CMK (cell line): ENCODE results near the gene CST7.
"Not testable (repeated sequence)": the region's sequence is repeated elsewhere in the genome, so short reads cannot be mapped to it uniquely, and the experiment has no call there.

Source experiments
- DNase-seq: peaks from one replicate; pipeline ENCODE4 v3.0.0-alpha.2; 2010; ENCODE audit warnings: low read depth

The CST7 gene

GRCh38 chr20:24929867-24930723 lies 19.0 kb upstream of the CST7 start:
- not testable (repeated sequence) for DNase-seq

DNA sequence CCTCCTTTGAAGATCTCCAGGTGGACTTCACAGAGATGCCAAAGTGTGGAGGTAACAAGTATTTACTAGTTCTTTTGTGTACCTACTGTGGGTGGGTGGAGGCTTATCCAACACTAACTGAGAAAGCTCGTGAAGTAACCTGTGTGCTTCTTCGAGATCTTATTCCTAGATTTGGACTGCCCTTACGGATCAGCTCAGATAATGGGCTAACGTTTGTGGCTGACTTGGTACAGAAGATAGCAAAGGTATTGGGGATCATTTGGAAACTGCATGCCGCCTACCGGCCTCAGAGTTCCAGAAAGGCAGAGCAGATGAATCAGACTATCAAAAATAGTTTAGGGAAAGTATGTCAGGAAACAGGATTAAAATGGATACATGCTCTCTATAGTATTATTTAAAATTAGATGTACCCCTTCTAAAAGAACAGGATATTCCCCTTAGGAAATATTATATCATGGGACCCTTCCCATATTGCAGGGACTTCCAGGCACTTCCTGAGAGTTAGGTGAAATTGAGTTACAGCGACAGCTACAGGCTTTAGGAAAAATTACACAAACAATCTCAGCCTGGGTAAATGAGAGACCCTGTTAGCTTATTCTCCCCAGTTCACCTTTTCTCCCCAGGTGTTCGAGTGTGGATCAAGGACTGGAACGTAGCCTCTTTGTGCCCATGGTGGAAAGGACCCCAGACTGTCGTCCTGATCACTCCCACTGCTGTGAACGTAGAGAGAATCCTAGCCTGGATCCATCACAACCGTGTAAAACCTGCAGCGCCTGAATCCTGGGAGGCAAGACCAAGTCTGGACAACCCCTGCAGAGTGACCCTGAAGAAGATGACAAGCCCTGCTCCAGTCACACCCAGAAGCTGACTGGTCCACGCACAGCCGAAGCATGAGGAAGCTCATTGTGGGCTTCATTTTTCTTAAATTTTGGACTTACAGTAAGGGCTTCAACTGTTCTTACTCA lies 18.1 kb upstream of the CST7 start:
- DNase-seq: not testable (repeated sequence)

GRCh38 chr20:24931893-24932292 lies 17.2 kb upstream of the CST7 start:
- DNase-seq: not testable (repeated sequence)

- DNase-seq: no peak
These were observed 15.7 kb upstream of the CST7 start for GRCh38 chr20:24933266-24933908.

DNA sequence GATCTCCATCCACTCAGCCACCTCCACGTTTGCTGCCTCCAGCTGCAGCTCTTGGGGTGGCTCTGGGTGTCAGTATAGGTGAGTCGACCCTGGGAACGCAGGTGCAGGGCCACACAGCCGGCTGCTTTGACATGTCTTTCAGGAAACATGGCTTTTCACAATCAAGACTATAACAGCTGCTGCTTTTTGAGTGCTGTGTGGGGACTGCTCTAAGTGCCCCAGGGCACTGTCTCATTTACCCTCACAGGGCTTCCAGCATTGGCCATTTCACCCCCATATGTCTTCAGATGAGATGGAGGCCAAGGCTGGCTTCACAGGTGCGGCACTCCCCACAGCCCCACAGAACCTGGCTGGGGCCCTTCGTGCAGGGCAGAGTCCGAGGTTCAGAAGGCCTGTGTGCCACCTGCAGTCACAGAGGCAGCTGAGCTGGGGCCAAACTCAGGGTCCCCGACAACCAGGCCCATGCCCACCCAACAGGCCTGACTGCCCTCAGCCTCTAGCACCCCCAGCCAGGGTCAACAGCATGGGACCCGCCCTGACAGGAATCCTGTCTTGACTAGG lies 14.9 kb upstream of the CST7 start:
- no peak for DNase-seq

- no peak for DNase-seq
These were observed 14.4 kb upstream of the CST7 start for GRCh38 chr20:24934716-24935115.

GRCh38 chr20:24935140-24935539 lies 13.9 kb upstream of the CST7 start:
- no peak for DNase-seq

DNA sequence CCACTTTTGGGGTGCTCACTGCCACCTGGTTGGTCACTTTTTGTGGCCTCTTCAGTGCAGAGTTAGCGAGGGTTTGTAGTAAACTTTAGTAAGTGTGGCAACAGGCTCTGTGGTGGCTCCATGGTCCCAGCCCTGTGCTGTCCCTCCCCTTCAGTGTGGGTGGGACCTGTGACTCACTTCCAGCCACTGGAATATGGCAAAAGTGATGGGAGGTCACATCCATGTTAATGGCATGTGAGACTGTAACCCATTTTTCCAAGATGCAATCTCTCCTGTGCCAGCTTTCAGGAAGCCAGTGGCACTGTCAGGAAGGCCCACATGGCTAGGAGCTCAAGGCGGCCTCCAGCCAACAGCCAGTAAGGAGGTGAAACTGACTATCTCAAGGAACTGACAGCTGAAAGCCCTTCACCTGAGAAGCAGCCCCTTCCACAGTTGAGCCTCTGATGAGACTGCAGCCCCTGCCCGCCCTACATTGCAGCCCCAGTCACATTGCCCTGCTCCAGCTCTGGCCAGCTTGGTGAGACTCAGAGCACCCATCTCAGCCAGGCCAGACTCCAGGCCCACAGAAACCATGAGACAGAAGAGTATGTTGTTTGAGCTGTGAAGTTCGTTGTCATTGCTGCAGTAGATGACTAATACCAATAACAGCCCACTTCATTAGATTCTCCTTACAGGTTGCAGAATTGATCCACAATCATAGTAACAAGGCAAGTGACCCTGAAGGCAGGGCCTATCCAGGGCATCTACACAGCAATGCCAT lies 13.1 kb upstream of the CST7 start:
- DNase-seq: no peak

DNA sequence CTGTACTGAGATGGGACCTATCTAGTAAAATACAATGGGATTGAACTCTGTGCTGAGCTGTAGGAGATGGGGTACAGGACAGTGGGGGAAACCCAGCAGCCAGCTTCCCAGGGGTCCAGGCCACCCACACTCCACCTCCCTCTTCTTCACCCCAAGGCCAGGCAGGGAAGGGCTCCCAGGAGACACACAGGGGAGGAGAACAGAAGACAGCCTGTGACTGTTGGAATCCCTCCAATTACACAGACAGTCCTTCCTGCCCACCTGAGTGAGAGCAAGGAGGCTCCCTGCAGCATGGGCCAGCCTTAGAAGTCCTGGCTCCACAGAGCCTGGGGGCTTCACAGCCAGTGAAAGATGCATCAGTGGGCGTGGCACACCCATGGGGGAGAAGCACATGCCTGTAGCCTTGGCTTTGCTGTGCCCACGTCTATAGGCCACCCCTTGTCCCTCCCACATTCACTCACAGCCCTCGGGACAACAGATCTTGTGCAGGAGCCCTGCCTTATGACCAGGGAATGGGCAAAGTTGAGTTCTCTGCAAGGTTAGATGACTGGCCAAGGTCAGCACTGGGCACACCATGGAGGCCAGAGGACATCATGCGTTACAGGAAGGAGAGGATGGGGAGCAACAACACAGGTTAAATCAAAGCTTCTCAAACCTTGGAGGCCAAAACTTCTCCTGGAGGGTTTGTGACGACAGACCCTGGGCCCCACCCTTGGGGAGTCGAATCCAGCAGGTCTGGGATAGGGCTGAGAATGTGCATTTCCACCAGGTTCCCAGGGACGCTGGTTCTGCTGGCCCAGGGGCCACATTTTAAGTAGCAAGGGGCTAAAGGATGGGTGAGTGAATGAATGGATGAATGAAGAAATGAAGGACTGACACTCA lies 12.3 kb upstream of the CST7 start:
- no peak for DNase-seq

DNA sequence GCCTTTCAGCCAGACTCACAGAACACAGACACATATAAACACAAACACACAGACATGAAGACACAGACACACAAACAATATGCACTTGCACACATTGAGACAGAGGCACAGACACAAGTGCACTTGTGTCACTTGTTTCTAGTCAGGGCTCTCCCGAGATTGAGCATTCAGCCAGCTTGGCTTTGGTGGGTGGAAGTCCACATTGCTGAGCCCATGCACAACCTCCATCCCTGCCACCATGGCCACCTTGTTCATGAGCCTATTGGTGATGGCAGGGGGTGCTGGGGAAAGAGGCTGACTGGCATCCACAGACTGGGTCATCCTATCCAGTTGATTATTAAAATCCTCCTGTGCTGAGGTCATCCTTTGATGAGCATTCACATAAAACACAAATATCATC lies 11.5 kb upstream of the CST7 start:
- no peak for DNase-seq

GRCh38 chr20:24938498-24938897 lies 10.6 kb upstream of the CST7 start:
- no peak for DNase-seq

GRCh38 chr20:24939036-24939435 lies 10.0 kb upstream of the CST7 start:
- no peak for DNase-seq

DNA sequence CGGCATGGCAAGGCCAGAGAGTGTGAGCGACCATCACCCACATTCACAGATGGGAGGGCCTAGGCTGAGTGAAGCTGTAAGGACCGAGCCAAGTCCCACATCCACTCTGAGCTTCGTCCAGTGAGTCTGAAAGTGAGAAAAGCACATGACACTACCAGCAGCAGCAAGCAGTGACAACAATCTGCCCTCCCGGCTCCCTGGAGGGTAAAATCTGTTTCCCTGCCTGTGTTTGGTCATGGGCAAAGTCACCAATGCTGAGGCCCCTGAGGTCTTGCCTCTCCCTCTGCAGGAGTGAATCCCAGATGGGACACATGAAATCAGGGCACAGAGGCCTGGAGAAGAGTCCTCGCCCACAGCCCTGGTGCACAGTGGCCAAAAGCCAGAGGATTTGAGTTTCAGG lies 6.4 kb upstream of the CST7 start:
- DNase-seq: no peak

DNA sequence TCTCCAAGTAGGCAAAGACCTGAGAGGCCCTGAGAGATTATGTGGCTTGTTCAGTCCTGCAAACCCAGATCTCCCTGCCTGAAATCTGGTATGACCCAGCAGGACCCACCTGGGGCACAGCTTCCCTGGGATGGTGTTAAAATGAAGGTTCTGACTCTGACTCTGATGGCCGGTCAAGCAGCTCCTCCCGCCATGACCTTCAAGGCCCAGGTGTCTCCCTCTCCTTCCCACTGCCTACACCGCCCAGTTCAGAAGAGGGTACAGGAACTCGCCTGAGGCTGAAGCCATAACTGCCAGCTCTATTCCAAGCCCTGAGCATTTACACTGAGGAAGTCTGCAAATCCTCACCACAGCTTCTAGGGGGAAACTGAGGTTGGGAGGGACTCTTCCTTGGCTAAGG lies 5.9 kb upstream of the CST7 start:
- no peak for DNase-seq

DNA sequence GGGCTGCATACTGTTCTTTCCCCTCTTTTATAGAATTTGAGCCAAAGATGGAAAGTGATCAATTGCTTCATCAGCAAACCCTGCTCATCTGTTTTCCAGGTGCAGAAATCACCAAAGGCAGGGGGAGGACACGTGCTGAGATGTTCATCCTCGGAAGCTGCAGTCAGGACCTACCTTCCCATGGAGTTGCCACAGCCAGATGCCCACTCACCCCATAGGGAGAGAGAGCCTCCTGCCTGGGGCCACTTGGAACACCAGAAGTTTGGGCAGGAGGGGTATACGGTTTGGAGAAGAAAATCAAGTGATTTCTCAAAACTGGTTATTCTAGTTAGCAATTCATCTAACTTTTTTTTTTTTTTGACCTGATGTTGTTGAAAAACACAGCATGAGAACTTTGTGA lies 5.3 kb upstream of the CST7 start:
- no peak for DNase-seq

DNA sequence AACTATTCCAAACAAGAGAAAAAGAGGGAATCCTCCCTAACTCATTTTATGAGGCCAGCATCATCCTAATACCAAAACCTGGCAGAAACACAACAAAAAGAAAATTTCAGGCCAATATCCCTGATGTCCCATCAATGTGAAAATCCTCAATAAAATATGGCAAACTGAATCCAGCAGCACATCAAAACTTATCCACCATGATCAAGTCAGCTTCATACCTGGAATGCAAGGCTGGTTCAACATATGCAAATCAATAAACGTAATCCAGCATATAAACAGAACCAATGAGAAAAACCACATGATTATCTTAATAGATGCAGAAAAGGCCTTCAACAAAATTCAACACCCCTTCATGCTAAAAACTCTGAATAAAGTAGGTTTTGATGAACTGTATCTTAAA lies 2.7 kb upstream of the CST7 start:
- DNase-seq: not testable (repeated sequence)

- not testable (repeated sequence) for DNase-seq
These were observed 602 bp upstream of the CST7 start for GRCh38 chr20:24948396-24948938.

DNA sequence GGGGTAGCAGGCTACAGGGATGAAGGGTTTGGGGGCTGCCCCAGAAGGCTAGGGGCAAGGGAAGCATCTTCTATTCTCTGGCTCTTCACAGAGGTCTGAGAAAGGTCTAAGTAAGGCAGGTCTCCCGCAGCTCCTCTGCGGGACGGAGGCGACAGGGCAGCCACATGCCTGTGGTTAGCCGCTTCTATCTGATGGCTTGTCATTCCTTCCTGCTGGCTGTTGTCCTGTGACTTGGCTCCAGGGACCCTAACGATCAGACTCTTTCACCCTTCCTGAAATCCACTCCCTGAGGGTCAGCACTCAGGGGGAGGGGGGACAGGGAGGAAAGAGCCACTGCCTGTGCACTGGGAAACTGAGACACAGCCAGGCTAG lies 673 bp downstream of the CST7 start:
- peak; percentile 75 for DNase-seq

DNA sequence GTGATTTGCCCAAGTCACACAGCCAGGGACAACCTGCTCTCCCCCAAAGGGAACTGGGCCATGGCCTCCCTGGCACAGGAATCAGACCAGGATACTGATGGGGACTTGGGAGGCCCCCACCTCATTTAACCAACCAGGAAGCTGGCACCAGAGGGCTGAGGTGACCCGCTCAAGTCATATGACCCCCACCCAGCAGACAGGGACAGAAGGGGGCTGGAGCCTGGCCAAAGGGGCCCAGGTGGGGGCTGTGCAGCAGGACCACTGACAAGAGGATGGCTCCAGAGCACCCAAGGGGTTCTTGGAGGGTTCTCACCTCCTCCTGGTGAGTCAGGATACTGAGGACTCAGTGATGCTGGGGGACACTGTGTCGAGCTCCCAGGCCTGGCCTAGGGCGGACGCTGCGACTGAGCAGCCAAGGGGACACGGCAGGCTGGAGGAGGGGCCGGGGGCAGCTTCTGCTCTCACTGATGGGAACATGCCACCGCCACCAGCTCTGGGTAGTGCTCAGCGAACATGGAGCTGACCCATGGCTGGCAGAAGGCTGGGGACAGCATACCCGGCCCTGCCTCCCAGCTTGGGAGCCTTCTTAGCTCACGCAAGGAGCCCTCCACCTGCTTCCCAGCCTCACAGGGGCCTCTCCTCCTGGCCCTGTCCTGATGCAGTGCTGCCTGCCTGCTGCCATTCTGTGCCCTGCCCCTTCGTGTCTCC lies 1.2 kb downstream of the CST7 start:
- DNase-seq: no peak
